Measurements from ENCODE around the gene SH3YL1. TPM values are rescaled to one million over a fixed set of nuclear protein-coding genes. Genes with fewer than 3 reads are reported as not detected.

Gene SH3YL1
- total RNA-seq, 1 donor from 2014 or later, result 27.3 TPM

- Mint-ChIP-seq H3K36me3 (ENCODE audit: low read depth, unreplicated experiment) (no peaks in the 10 kb centered on the region), H3K27ac (ENCODE audit: unreplicated experiment) (no peak overlapping the region), H3K4me3 (ENCODE audit: unreplicated experiment) (no peak overlapping the region), H3K27me3 (ENCODE audit: low read depth, unreplicated experiment) (peaks cover 10% of the 10 kb centered on the region), H3K4me1 (ENCODE audit: low read depth, unreplicated experiment) (no peaks in the 10 kb centered on the region), H3K9me3 (ENCODE audit: unreplicated experiment) (peaks cover 2% of the 10 kb centered on the region)
- TF ChIP-seq, protein P1, sequence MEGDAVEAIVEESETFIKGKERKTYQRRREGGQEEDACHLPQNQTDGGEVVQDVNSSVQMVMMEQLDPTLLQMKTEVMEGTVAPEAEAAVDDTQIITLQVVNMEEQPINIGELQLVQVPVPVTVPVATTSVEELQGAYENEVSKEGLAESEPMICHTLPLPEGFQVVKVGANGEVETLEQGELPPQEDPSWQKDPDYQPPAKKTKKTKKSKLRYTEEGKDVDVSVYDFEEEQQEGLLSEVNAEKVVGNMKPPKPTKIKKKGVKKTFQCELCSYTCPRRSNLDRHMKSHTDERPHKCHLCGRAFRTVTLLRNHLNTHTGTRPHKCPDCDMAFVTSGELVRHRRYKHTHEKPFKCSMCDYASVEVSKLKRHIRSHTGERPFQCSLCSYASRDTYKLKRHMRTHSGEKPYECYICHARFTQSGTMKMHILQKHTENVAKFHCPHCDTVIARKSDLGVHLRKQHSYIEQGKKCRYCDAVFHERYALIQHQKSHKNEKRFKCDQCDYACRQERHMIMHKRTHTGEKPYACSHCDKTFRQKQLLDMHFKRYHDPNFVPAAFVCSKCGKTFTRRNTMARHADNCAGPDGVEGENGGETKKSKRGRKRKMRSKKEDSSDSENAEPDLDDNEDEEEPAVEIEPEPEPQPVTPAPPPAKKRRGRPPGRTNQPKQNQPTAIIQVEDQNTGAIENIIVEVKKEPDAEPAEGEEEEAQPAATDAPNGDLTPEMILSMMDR (IDR thresholded peaks at IDR 0.05; ENCODE audit: insufficient read depth, low read depth, low read length), result no peak
- TF ChIP-seq EZH2 (IDR thresholded peaks at IDR 0.05; ENCODE audit: insufficient read depth, low read length), result no peak
- no peak overlapping the region for H3K4me3 ChIP-seq (ENCODE audit: insufficient read depth, low read depth, low read length)
- H3K4me1 ChIP-seq (ENCODE audit: insufficient read depth, low read length), result no peaks in the 10 kb centered on the region
- no peaks in the 10 kb centered on the region for H3K79me2 ChIP-seq (ENCODE audit: insufficient read depth, low read length)
- H3K4me2 ChIP-seq (ENCODE audit: low read length), result no peak overlapping the region
- DNase-seq (ENCODE audit: low read depth) (no peak), FAIRE-seq (no peak)
- no peaks in the 10 kb centered on the region for H3K9me3 ChIP-seq (ENCODE audit: insufficient read depth, low read depth, low read length)
- no peaks in the 10 kb centered on the region for H3K36me3 ChIP-seq (ENCODE audit: insufficient read depth, low read length)
- no peak overlapping the region for H2AFZ ChIP-seq (ENCODE audit: low read depth, low read length)
- no peaks in the 10 kb centered on the region for H3K27me3 ChIP-seq (ENCODE audit: insufficient read depth, low read length)
- H4K20me1 ChIP-seq (ENCODE audit: insufficient read depth, low read length), result no peaks in the 10 kb centered on the region
- H3K9ac ChIP-seq (ENCODE audit: low read length), result no peak overlapping the region
- H3K27ac ChIP-seq (ENCODE audit: low read depth, low read length), result no peak overlapping the region
Measured at GRCh38 chr2:203984-204383, 59.8 kb downstream of the SH3YL1 start.

GRCh38 chr2:203401-203800 is 60.4 kb downstream of the SH3YL1 start:
- no peak overlapping the region for H3K4me2 ChIP-seq (ENCODE audit: low read length)
- no peaks in the 10 kb centered on the region for H3K27me3 ChIP-seq (ENCODE audit: insufficient read depth, low read length)
- no peak overlapping the region for H3K4me3 Mint-ChIP-seq (ENCODE audit: unreplicated experiment)
- no peaks in the 10 kb centered on the region for H4K20me1 ChIP-seq (ENCODE audit: insufficient read depth, low read length)
- no peak overlapping the region for H3K4me3 ChIP-seq (ENCODE audit: insufficient read depth, low read depth, low read length)
- no peaks in the 10 kb centered on the region for H3K36me3 Mint-ChIP-seq (ENCODE audit: low read depth, unreplicated experiment)
- H3K27ac Mint-ChIP-seq (ENCODE audit: unreplicated experiment), result no peak overlapping the region
- no peak for DNase-seq (ENCODE audit: low read depth)
- no peak for FAIRE-seq
- H3K4me1 Mint-ChIP-seq (ENCODE audit: low read depth, unreplicated experiment), result no peaks in the 10 kb centered on the region
- no peaks in the 10 kb centered on the region for H3K4me1 ChIP-seq (ENCODE audit: insufficient read depth, low read length)
- no peak overlapping the region for H2AFZ ChIP-seq (ENCODE audit: low read depth, low read length)
- no peaks in the 10 kb centered on the region for H3K36me3 ChIP-seq (ENCODE audit: insufficient read depth, low read length)
- no peak overlapping the region for H3K27ac ChIP-seq (ENCODE audit: low read depth, low read length)
- H3K9ac ChIP-seq (ENCODE audit: low read length), result no peak overlapping the region
- peaks cover 7% of the 10 kb centered on the region for H3K27me3 Mint-ChIP-seq (ENCODE audit: low read depth, unreplicated experiment)
- TF ChIP-seq EZH2 (IDR thresholded peaks at IDR 0.05; ENCODE audit: insufficient read depth, low read length), result no peak
- TF ChIP-seq, protein P1 (IDR thresholded peaks at IDR 0.05; ENCODE audit: insufficient read depth, low read depth, low read length), result no peak
- H3K9me3 ChIP-seq (ENCODE audit: insufficient read depth, low read depth, low read length), result no peaks in the 10 kb centered on the region
- peaks cover 2% of the 10 kb centered on the region for H3K9me3 Mint-ChIP-seq (ENCODE audit: unreplicated experiment)
- no peaks in the 10 kb centered on the region for H3K79me2 ChIP-seq (ENCODE audit: insufficient read depth, low read length)

- FAIRE-seq, result no peak
- H3K4me1 Mint-ChIP-seq (ENCODE audit: low read depth, unreplicated experiment), result no peaks in the 10 kb centered on the region
- TF ChIP-seq EZH2 (IDR thresholded peaks at IDR 0.05; ENCODE audit: insufficient read depth, low read length), result no peak
- TF ChIP-seq, protein P1 (IDR thresholded peaks at IDR 0.05; ENCODE audit: insufficient read depth, low read depth, low read length), result no peak
Measured at GRCh38 chr2:202945-203344, 60.9 kb downstream of the SH3YL1 start.

More at GRCh38 chr2:202945-203344, 60.9 kb downstream of the SH3YL1 start:
- Histone ChIP-seq H3K79me2 (ENCODE audit: insufficient read depth, low read length) (no peaks in the 10 kb centered on the region), H3K27ac (ENCODE audit: low read depth, low read length) (no peak overlapping the region), H3K4me1 (ENCODE audit: insufficient read depth, low read length) (no peaks in the 10 kb centered on the region), H3K9ac (ENCODE audit: low read length) (no peak overlapping the region), H3K36me3 (ENCODE audit: insufficient read depth, low read length) (no peaks in the 10 kb centered on the region), H3K9me3 (ENCODE audit: insufficient read depth, low read depth, low read length) (no peaks in the 10 kb centered on the region), H3K4me2 (ENCODE audit: low read length) (no peak overlapping the region), H2AFZ (ENCODE audit: low read depth, low read length) (no peak overlapping the region), H4K20me1 (ENCODE audit: insufficient read depth, low read length) (no peaks in the 10 kb centered on the region), H3K4me3 (ENCODE audit: insufficient read depth, low read depth, low read length) (no peak overlapping the region), H3K27me3 (ENCODE audit: insufficient read depth, low read length) (no peaks in the 10 kb centered on the region)
- DNase-seq (ENCODE audit: low read depth), result no peak
- Mint-ChIP-seq H3K4me3 (ENCODE audit: unreplicated experiment) (no peak overlapping the region), H3K36me3 (ENCODE audit: low read depth, unreplicated experiment) (no peaks in the 10 kb centered on the region), H3K9me3 (ENCODE audit: unreplicated experiment) (peaks cover 2% of the 10 kb centered on the region), H3K27ac (ENCODE audit: unreplicated experiment) (no peak overlapping the region), H3K27me3 (ENCODE audit: low read depth, unreplicated experiment) (peaks cover 2% of the 10 kb centered on the region)
